GM13977 (cell line): ENCODE measurements around the gene MARS1.

ENCODE experiments used
- DNase-seq: peaks from one replicate; pipeline ENCODE4 v3.0.0; 2012; ENCODE audit warnings: low spot score
- in situ Hi-C: fragments of 300-500 bp; cut with MboI; formaldehyde crosslinking; loops from one replicate; pipeline ENCODE4 v1.12.0; 2022; ENCODE audit warnings: low sequenced_read_pairs, low pct_unique_long_range_greater_than_20kb, mixed read lengths, inconsistent platforms; ENCODE audit not compliant: unreplicated experiment
- TF ChIP-seq, protein P1 (sequence below): IDR thresholded peaks from 2 replicates; pipeline ENCODE4 v1.5.1; 2012; ENCODE audit warnings: mild to moderate bottlenecking, control low read depth; ENCODE audit not compliant: insufficient read depth; ENCODE audit errors: extremely low read depth, missing control alignments

MARS1 gene

GRCh38 chr12:57467212-57467874 is 20.5 kb upstream of the MARS1 start:
- in situ Hi-C loops, result no loop called here
- TF ChIP-seq, protein P1, sequence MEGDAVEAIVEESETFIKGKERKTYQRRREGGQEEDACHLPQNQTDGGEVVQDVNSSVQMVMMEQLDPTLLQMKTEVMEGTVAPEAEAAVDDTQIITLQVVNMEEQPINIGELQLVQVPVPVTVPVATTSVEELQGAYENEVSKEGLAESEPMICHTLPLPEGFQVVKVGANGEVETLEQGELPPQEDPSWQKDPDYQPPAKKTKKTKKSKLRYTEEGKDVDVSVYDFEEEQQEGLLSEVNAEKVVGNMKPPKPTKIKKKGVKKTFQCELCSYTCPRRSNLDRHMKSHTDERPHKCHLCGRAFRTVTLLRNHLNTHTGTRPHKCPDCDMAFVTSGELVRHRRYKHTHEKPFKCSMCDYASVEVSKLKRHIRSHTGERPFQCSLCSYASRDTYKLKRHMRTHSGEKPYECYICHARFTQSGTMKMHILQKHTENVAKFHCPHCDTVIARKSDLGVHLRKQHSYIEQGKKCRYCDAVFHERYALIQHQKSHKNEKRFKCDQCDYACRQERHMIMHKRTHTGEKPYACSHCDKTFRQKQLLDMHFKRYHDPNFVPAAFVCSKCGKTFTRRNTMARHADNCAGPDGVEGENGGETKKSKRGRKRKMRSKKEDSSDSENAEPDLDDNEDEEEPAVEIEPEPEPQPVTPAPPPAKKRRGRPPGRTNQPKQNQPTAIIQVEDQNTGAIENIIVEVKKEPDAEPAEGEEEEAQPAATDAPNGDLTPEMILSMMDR, result no peak
- no peak for DNase-seq

- in situ Hi-C loops, result no loop called here
- no peak for DNase-seq
- TF ChIP-seq, protein P1, result no peak
Observed at GRCh38 chr12:57467915-57468314, 20.0 kb upstream of the MARS1 start.

GRCh38 chr12:57469296-57470164 is 18.3 kb upstream of the MARS1 start:
- in situ Hi-C loops, result no loop called here
- TF ChIP-seq, protein P1, result no peak
- DNase-seq, result no peak

DNA sequence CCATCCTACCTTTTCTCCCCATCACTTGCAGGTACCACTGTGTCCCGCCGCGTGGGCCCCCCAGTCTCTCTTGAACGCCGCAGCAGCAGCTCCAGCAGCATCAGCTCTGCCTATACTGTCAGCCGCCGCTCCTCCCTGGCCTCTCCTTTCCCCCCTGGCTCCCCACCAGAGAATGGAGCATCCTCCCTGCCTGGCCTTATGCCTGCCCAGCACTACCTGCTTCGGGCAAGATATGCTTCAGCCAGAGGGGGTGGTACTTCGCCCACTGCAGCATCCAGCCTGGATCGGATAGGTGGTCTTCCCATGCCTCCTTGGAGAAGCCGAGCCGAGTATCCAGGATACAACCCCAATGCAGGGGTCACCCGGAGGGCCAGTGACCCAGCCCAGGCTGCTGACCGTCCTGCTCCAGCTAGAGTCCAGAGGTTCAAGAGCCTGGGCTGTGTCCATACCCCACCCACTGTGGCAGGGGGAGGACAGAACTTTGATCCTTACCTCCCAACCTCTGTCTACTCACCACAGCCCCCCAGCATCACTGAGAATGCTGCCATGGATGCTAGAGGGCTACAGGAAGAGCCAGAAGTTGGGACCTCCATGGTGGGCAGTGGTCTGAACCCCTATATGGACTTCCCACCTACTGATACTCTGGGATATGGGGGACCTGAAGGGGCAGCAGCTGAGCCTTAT is 17.4 kb upstream of the MARS1 start:
- in situ Hi-C loops, result no loop called here
- TF ChIP-seq, protein P1, result no peak
- DNase-seq, result peak; percentile 5

DNA sequence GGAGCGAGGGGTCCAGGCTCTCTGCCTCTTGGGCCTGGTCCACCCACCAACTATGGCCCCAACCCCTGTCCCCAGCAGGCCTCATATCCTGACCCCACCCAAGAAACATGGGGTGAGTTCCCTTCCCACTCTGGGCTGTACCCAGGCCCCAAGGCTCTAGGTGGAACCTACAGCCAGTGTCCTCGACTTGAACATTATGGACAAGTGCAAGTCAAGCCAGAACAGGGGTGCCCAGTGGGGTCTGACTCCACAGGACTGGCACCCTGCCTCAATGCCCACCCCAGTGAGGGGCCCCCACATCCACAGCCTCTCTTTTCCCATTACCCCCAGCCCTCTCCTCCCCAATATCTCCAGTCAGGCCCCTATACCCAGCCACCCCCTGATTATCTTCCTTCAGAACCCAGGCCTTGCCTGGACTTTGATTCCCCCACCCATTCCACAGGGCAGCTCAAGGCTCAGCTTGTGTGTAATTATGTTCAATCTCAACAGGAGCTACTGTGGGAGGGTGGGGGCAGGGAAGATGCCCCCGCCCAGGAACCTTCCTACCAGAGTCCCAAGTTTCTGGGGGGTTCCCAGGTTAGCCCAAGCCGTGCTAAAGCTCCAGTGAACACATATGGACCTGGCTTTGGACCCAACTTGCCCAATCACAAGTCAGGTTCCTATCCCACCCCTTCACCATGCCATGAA is 16.8 kb upstream of the MARS1 start:
- TF ChIP-seq, protein P1, result no peak
- no peak for DNase-seq
- in situ Hi-C loops, result no loop called here

DNA sequence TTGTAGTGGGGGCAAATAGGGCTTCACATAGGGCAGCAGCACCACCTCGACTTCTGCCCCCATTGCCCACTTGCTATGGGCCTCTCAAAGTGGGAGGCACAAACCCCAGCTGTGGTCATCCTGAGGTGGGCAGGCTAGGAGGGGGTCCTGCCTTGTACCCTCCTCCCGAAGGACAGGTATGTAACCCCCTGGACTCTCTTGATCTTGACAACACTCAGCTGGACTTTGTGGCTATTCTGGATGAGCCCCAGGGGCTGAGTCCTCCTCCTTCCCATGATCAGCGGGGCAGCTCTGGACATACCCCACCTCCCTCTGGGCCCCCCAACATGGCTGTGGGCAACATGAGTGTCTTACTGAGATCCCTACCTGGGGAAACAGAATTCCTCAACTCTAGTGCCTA is 16.2 kb upstream of the MARS1 start:
- TF ChIP-seq, protein P1, result no peak
- no peak for DNase-seq
- in situ Hi-C loops, result no loop called here
